Body of pancreas (tissue), 4 donors: ENCODE results near the gene AFF3. TPM values are rescaled to one million over a fixed set of nuclear protein-coding genes. Genes with fewer than 3 reads are reported as not detected.
"Not testable (repeated sequence)": the region's sequence is repeated elsewhere in the genome, so short reads cannot be mapped to it uniquely, and the experiment has no call there.

Source experiments
- ATAC-seq: fragments of 150-250 bp; one replicate; pipeline ENCODE4 v1.9.1; 2016
- DNase-seq, 4 donors: peaks; one replicate each; pipeline ENCODE4 v3.0.0-alpha.2; 2019
- H3K27ac ChIP-seq, 4 donors: fragments of 200-600 bp; sonication (generic); 1 replicate in 3 of 4; 2 replicates in 1 of 4; pipeline versions ENCODE4 v1.5.1 to v1.6.1; 2016 to 2019; ENCODE audit warnings: mild to moderate bottlenecking in 1 of 4, mixed read lengths in 1 of 4, moderate library complexity in 1 of 4
- H3K27me3 ChIP-seq, 2 donors: fragments of 200-600 bp; sonication (generic); one replicate each; pipeline ENCODE4 v1.6.0; 2016; ENCODE audit warnings: mild to moderate bottlenecking in 1 of 2
- H3K36me3 ChIP-seq, 2 donors: fragments of 200-600 bp; sonication (generic); replicated peaks in 1 of 2; 2 replicates each; pipeline ENCODE4 v1.5.1; 2016; ENCODE audit warnings: low read depth in 2 of 2; ENCODE audit not compliant: insufficient read depth in 1 of 2
- H3K4me1 ChIP-seq: fragments of 200-600 bp; sonication (generic); one replicate; pipeline ENCODE4 v1.6.0; 2016
- H3K4me3 ChIP-seq, 2 donors: fragments of 200-600 bp; sonication (generic); 1 replicate in 1 of 2; 2 replicates in 1 of 2; pipeline ENCODE4 v1.5.1; 2016 to 2019
- H3K9me3 ChIP-seq, 3 donors: fragments of 200-600 bp; sonication (generic); 1 replicate in 2 of 3; 2 replicates in 1 of 3; pipeline ENCODE4 v1.5.1; 2016
- CTCF ChIP-seq, 7 experiments: fragments of 450-650 bp in 4 of 7; fragments of 200-600 bp in 3 of 7; sonication (generic) in 3 of 7; IDR thresholded peaks; one replicate each; pipeline ENCODE4 v1.5.1; 2016 to 2019; ENCODE audit warnings: antibody characterized with exemption in 7 of 7
- POLR2A ChIP-seq, 3 donors: fragments of 450-650 bp; IDR thresholded peaks; one replicate each; pipeline ENCODE4 v1.6.1; 2016; ENCODE audit warnings: antibody characterized with exemption in 3 of 3, mild to moderate bottlenecking in 2 of 3
- WGBS, 2 donors: methylation state at CpG; one replicate each; pipeline ENCODE4 v1.1.5; 2017; 5-methylcytosine and 5-hydroxymethylcytosine counted together
- intact Hi-C: fragments of 100-400 bp; cut with DNase I; formaldehyde crosslinking; loops from one replicate; pipeline ENCODE4 v1.15.1; 2023
- total RNA-seq, 2 donors: library from RNA; depleted of rRNA; stranded (reverse); fragments of >200 nt; gene quantifications; one replicate each; pipeline ENCODE4 v1.1.0, GENCODE V29; 2016

AFF3 gene
- total RNA-seq, 2 donors from 2014 or later: 0.52 to 0.99 TPM

- H3K4me3 ChIP-seq, H3K27me3 ChIP-seq, DNase-seq, H3K4me1 ChIP-seq, intact Hi-C loops, ATAC-seq, H3K9me3 ChIP-seq, H3K36me3 ChIP-seq, H3K27ac ChIP-seq: not testable (repeated sequence)
- WGBS, 2 donors: 69 to 83% methylated on average over 2 of the region's 2 CpGs
Measured at GRCh38 chr2:100085744-100086143, 56.6 kb downstream of the AFF3 start.

- H3K4me1 ChIP-seq, H3K36me3 ChIP-seq, ATAC-seq, intact Hi-C loops, H3K27me3 ChIP-seq, DNase-seq, H3K27ac ChIP-seq, H3K9me3 ChIP-seq, H3K4me3 ChIP-seq: not testable (repeated sequence)
- 80 to 85% methylated on average over 14 to 16 of the region's 17 CpGs for WGBS, 2 donors
Measured at GRCh38 chr2:100083421-100084216, 58.8 kb downstream of the AFF3 start.

GRCh38 chr2:100082302-100082978 is 60.0 kb downstream of the AFF3 start:
- intact Hi-C loops, H3K4me3 ChIP-seq, H3K9me3 ChIP-seq, DNase-seq, H3K27ac ChIP-seq, H3K4me1 ChIP-seq, H3K27me3 ChIP-seq, H3K36me3 ChIP-seq: not testable (repeated sequence)
- 15 to 31% methylated on average over 1 of the region's 1 CpG for WGBS, 2 donors
- peak; percentile 79 for ATAC-seq

- Histone ChIP-seq H3K27ac (no peak overlapping the region), H3K4me1 (no peaks in the 10 kb centered on the region), H3K27me3 (no peaks in the 10 kb centered on the region), H3K4me3 (no peak overlapping the region), H3K9me3 (no peaks in the 10 kb centered on the region), H3K36me3 (no peaks in the 10 kb centered on the region)
- TF ChIP-seq CTCF (IDR thresholded peaks at IDR 0.05) (no peak), POLR2A (IDR thresholded peaks at IDR 0.05) (no peak)
- DNase-seq: no peak
- intact Hi-C loops: no loop called here
- no peak for ATAC-seq
- WGBS, 2 donors: 88 to 89% methylated on average over 3 of the region's 3 CpGs
Measured at GRCh38 chr2:100077935-100078334, 64.5 kb downstream of the AFF3 start.

GRCh38 chr2:100077456-100077855 is 64.9 kb downstream of the AFF3 start:
- H3K9me3 ChIP-seq: no peaks in the 10 kb centered on the region
- no peak for ATAC-seq
- H3K36me3 ChIP-seq: no peaks in the 10 kb centered on the region
- H3K27ac ChIP-seq: no peak overlapping the region
- H3K4me3 ChIP-seq: no peak overlapping the region
- H3K4me1 ChIP-seq: no peaks in the 10 kb centered on the region
- TF ChIP-seq CTCF (IDR thresholded peaks at IDR 0.05) (no peak), POLR2A (IDR thresholded peaks at IDR 0.05) (no peak)
- H3K27me3 ChIP-seq: no peaks in the 10 kb centered on the region
- no peak for DNase-seq
- intact Hi-C loops: no loop called here

GRCh38 chr2:100075532-100075931 is 66.9 kb downstream of the AFF3 start:
- no peak for TF ChIP-seq CTCF (IDR thresholded peaks at IDR 0.05)
- DNase-seq (no peak), ATAC-seq (no peak)
- no peak overlapping the region for H3K4me3 ChIP-seq
- 72 to 76% methylated on average over 3 of the region's 3 CpGs for WGBS, 2 donors
- no peak overlapping the region for H3K27ac ChIP-seq
- H3K9me3 ChIP-seq: no peaks in the 10 kb centered on the region
- H3K36me3 ChIP-seq: no peaks in the 10 kb centered on the region
- no peaks in the 10 kb centered on the region for H3K27me3 ChIP-seq
- H3K4me1 ChIP-seq: no peaks in the 10 kb centered on the region
- intact Hi-C loops: no loop called here
